SU-DHL-6 (cell line): Measurements from ENCODE around the gene ETNK2.

ENCODE experiments used
- CTCF ChIP-seq: fragments of 200-600 bp; sonication (generic); IDR thresholded peaks from one replicate; pipeline ENCODE4 v1.5.1; 2017; ENCODE audit warnings: antibody characterized with exemption, mild to moderate bottlenecking, low read length, moderate library complexity; ENCODE audit not compliant: insufficient read depth, poor library complexity, severe bottlenecking
- EZH2phosphoT487 ChIP-seq: fragments of 200-600 bp; sonication (generic), shearing (Covaris generic); conservative IDR thresholded peaks from 2 replicates; pipeline ENCODE4 v1.6.1; 2018; ENCODE audit warnings: mild to moderate bottlenecking, antibody characterized with exemption, low read length, moderate library complexity, mixed read lengths

GRCh38 chr1:204098683-204099082, 53.2 kb downstream of the ETNK2 start:
- no peak for TF ChIP-seq EZH2phosphoT487
- no peak for TF ChIP-seq CTCF
